Endothelial cell of umbilical vein (primary cell): Measurements from ENCODE around the gene TBATA.

Experiments
- CTCF ChIP-seq, 2 donors: IDR thresholded peaks; 1 replicate in 1 of 2; 2 replicates in 1 of 2; pipeline ENCODE4 v1.5.1; 2011; ENCODE audit warnings: low read length in 2 of 2, mild to moderate bottlenecking in 2 of 2, moderate library complexity in 2 of 2, control low read depth in 1 of 2, inconsistent platforms in 1 of 2, low read depth in 1 of 2; ENCODE audit not compliant: insufficient read depth in 1 of 2; ENCODE audit errors: extremely low read depth in 1 of 2
- EZH2 ChIP-seq: IDR thresholded peaks from 2 replicates; pipeline ENCODE4 v1.6.1; 2012; ENCODE audit warnings: borderline replicate concordance, low read depth, mild to moderate bottlenecking, moderate library complexity, low read length, inconsistent platforms; ENCODE audit not compliant: severe bottlenecking
- MAX ChIP-seq: IDR thresholded peaks from 2 replicates; pipeline ENCODE4 v1.6.1; 2011; ENCODE audit not compliant: insufficient read depth, insufficient read length

- no peak for TF ChIP-seq EZH2
- no peak for TF ChIP-seq CTCF (IDR thresholded peaks at IDR 0.05; ENCODE audit: extremely low read depth in 1 of 2, insufficient read depth in 1 of 2, low read depth in 1 of 2, low read length in 2 of 2)
- TF ChIP-seq MAX, result no peak
These were observed 48.7 kb downstream of the TBATA start for GRCh38 chr10:70736525-70736924.
